ENCODE measurements around the gene NBPF1.
"Not testable (repeated sequence)": the region's sequence is repeated elsewhere in the genome, so short reads cannot be mapped to it uniquely, and the experiment has no call there.

NBPF1 gene

DNA sequence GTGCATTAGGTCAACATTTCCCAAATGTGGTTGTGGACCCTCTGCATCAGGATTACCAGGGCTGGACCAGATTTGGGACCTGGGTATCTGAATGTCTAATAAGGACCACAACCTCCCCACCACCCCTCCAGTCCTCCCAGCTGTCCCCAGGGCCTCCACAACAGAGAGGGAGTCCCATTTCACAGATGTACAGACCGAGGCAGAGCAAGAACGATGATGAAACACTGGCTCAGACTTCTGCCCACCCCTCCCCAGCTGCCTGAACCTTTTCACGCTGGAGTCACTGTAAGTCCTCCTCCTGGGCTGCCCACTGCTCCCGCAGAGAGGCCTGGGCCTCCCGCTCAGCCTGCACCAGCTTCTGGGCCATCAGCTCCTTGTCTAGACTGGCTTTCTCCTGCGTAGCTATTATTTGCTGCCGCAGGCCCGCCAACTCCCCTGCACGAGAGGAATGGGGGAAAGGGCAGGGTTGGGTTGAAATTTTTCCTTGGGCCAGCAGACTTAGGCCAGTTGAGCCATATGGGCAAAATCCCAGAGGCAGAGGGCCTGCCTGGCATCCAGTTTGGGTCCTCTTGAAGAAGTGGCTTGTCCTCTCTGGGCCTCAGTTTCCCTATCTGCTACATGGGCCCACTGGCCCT, 8.4 kb upstream of the NBPF1 start:
- DNase-seq: not testable (repeated sequence)

DNA sequence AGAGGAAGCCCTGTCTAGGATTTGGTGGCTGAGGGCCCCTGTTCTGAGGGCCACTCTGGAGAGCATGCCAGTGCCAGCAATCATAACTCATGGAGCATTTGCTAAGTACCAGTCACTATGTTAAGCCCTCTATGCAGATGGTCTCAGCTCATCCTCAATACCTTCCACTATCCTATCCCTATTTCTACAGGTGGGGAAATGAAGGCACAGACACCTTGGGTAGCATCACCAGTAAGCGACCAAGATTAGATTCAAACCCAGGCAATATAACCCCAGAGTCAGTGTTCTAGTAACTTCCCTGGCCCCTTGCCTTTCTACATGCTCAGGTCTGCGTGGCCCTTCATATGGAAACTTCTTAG, 7.9 kb upstream of the NBPF1 start:
- DNase-seq: no peak

DNA sequence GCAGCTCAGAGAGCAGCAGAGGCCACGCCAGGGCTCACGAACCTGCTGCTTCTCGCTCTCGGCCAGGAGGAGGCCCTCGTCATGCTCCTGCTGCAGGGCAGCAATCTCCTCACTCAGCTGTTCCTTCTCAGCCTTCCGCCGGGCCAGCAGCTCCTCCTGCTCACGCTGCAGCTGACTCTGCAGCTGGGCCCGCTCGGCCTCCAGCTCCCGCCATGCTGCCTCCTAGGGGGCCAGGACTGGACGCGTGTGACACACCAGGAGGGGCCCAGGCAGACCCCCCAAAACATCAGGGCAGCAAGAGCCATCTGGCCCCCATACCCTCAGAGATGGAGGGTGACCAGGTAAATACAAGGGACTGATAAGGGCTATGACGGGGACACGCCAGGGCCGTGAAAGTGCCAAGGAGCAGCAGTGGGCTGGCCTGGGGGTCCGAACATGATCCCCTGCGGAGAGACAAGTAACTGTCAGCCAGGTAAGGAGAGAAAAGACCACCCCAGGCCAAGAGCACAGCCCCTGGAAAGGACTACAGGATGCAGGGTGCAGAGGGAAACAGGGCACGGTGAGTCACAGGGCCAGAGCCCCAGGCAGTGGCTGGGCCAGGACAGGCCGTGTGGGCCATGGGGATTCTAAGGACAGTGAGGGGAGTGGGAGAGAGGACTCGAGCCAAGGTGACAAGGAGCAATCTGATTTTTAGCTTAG, 6.6 kb upstream of the NBPF1 start:
- DNase-seq: not testable (repeated sequence)

DNA sequence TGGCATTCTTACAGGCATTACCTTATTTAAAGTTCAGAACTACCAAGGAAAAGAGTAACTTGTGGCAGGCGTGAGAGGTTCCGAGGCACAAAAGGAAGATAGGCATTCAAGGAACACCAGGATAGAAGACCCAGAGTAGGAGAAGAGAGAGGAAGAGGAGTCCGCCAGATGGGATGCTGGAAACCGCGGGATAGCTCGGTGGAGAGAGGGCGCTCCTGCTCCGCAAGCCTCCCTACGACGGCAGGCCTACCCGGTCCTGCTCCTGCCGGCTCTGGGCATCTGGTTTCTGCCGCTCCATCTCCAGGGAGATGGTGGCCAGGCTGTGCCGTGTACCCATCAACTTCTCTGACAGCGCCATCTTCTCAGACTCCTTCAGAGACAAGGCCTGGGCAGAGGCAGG, 5.4 kb upstream of the NBPF1 start:
- no peak for DNase-seq

DNA sequence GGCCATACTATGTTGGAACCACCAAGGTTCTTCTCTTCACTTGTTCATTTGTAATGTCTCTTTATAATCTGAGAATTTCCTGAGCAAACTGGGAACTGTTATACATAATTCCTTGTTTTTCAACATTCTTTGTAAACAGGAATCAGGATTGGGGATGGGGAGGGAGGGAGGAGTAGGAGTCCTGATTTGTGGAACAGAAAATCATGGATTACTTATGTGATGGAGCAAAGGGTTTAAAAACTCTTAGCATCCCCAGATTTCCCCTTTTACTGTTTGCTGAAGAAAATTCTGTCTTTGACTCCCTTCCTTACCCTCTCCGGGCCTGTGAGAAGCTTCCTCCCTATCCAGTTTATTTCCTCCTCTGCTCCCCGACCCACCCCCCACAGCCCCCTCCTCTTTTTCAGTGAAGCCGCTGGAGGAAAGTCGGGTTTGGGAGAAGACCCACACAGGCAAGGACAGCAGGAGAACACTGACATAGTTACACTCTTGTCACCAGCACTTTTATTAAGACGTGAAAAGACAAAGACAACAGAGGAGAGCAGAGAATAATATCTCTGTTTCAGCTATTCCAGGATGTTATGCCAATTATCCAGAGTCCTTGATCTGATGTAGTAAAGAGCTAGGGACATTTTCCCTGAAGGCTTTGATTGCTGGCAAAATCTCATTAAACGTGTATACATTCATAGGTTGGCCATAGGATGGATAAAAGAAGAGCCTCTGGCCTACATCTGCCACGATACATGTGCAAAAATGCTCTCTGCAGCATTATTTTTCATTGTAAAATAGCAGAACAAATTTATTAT, 4.6 kb upstream of the NBPF1 start:
- DNase-seq: no peak

DNA sequence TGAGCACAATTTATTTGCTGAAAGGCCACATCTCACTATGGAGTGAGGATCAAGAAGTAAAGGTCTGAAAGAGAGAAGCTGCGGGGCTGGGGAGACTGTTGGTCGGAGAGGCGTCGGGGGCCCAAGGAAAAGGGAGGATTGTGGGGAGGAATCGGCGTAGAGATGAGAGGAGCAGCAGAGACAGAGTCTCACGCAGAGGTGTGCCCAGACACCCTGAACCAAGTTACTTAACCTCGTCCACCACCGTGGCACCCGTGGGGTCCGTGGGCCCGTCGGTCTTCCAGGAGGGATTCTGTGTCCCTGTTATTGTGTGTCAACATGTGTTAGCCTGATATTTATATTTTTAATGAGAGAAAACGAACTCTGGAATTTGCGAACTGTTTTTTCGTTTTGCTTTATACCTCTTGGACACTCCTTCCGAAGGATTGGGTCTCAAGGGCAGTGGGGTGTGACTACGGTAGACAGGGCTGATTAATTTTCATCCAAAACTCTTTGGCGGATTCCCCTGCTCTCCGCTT, 3.8 kb upstream of the NBPF1 start:
- DNase-seq: no peak

DNA sequence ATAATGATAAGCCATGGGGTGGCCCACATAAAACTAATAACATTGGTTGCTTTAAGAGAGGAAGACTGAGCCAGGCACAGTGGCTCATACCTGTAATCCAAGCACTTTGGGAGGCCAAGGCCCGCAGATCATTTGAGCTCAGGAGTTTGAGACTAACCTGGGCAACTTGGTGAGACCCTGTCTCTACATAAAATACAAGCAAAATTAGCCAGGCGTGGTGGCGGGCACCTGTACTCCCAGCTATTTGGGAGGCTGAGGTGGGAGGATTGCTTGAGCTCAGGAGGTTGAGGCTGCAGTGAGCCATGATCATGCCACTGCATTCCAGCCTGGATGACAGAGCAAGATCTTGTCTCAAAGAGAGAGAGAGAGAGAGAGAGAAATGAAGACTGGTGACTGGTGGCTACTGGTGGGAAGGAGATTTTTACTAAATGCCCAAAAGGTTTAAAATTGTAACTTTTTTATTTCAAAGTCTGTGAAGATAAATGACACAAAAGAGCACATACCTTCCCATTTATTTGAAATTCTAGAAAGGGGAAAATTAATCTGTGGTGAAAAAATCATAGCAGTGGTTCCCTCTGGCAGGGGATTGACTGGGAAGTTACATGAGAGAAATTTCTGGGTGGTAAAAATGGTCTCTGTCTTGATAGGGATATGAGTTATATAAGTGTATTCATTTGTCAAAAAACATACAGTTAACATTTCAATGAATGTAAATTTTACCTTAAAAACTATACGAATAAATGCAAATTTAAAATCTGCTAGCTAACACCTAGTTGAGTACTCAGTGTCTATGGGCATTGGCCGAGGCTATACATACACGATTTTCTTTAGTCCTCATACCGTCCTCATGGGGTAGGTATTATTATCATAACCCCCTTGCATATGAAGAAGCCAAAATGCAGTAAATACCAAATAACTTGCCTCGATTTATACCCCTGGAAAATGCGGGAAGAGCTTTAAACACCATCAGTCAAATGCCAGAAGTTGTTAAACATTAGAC, 2.2 kb upstream of the NBPF1 start:
- DNase-seq: no peak

DNA sequence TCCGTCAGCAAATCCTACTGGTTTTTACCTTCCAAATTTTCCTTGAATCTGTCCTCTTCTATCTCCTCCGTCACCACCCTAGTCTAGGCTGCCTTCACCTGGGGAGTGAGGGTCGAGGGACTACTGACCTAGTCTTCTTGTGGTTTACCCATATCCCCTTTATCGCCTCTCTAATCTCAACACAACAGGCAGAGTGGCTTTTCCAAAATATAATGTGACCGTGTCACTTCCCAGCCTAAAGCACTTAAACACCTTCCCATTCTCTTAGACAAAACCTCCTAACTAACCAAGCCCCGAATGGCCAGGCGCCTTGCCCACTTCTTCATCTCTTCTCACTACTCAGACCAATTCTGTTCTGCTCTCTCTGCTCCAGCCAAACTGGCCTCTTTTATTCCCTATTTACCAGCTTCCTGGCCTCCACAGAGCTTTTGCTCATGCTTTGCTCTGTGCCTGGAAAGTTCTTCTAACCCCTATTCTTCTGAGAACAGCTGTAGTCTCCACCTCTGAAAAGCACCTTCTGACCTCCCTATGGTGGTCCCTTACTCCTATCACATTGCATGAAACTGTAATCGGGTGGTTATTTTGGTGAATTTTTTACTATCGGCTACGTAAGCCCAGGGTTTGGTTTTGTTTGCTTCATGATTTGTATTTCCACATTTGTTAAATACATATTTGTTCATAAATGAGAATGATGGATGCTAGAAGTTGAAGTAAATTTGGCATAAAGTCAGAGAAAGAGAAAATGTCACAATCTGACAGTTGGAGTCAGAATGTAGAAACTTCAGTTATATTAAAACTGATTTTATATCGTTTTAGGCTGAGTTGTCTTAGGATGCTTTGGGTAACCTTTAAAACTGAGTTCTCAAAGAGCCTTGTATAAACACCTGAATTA, 1.2 kb upstream of the NBPF1 start:
- DNase-seq: no peak

DNA sequence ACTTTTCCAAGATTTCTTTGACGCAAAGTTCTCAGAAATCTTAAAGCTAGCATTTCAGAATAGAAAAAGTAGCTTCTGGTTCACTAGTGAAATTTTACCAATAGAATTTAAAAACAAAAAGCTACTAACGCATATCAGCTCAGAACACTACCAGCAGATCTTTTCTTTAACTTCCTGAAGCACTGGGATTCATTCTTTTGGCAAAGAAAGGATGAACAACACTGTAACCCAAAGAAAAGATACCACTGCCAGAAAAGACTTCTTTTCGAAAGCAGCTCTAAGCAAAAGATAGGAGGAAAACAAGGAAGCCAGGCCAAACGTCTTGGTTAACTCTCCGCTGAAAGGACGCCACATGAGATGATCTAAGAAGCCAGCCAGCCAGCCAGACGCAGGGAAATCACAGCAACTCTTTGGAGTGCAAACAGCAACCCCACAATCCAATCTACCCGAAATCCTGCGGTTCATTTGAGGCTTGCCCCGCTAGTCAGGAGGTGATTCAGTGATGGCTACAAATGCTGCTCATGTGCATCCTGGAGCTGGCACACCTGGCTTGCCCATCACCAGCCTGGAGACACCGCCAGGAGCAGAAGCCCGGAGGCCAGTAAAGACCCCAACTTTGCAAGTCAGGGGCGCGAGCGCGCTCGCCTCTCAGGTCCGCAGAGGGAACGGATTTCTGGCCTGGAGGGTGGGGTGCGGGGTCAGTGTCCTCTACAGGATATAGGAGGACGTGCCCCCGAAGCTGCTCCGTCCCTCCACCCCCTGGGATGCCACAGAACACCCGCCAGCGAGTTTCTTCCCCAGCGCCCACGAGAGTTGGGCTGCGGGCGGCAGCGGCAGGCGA, 812 bp downstream of the NBPF1 start:
- DNase-seq: no peak

DNA sequence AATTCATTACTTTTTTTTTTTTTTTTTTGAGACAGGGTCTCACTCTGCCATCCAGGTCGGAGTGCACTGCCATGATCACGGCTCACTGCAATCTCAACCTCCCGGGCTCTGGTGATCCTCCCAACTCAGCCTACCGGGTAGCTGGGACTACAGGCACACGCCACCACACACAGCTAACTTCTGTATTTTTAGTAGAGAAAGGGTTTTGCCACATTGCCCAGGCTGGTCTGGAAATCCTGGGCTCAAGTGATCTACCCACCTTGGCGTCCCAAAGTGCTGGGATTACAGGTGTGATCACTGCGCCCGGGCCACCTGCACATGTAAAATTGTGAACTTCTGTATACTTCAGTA, 1.4 kb downstream of the NBPF1 start:
- DNase-seq: not testable (repeated sequence)

DNA sequence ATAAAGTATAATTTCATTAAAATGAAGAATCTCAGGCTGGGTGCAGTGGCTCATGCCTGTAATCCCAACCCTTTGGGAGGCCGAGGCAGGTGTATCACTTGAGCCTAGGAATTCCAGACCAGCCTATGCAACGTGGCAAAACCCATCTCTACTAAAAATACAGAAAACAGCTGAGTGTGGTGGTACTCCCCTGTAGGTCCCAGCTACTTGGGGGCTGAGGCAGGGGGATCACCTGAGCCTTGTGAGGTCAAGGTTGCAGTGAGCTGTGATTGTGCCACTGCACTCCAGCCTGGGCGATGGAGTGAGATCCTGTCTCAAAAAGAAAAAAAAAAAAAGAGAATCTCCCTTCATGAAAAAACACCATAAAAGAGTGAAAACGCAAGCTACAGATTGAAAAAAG, 2.2 kb downstream of the NBPF1 start:
- not testable (repeated sequence) for DNase-seq

DNA sequence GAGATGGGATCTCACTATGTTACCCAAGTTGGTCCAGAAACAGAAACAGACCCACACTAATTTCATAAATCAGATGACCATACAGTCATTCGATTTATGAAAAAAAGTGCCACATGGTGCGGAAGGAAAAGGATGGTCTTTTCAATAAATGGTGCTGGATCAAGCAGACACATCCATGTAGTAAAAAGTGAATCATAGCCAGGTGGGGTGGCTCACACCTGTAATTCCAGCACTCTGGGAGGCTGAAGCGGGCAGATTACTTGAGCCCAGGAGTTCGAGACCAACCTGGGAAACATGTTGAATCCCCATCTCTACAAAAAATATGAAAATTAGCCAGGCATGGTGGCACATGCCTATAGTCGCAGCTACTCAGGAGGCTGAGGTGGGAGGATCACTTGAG, 2.8 kb downstream of the NBPF1 start:
- not testable (repeated sequence) for DNase-seq

DNA sequence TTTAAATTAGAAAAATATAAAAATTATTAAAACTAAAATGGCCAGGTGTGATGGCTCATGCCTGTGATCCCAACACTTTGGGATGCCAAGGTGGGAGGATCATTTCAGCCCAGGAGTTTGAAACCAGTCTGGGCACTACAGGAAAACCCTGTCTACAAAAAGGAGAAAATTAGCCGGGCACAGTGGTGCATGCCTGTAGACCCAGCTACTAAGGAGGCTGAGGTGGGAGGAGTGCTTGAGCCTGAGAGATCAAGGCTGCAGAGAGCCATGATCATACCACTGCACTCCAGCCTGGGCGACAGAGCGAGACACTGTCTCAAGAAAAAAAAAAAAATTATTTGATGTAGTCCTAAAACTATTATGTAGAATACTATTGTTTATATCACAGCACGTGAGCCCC, 3.6 kb downstream of the NBPF1 start:
- not testable (repeated sequence) for DNase-seq

DNA sequence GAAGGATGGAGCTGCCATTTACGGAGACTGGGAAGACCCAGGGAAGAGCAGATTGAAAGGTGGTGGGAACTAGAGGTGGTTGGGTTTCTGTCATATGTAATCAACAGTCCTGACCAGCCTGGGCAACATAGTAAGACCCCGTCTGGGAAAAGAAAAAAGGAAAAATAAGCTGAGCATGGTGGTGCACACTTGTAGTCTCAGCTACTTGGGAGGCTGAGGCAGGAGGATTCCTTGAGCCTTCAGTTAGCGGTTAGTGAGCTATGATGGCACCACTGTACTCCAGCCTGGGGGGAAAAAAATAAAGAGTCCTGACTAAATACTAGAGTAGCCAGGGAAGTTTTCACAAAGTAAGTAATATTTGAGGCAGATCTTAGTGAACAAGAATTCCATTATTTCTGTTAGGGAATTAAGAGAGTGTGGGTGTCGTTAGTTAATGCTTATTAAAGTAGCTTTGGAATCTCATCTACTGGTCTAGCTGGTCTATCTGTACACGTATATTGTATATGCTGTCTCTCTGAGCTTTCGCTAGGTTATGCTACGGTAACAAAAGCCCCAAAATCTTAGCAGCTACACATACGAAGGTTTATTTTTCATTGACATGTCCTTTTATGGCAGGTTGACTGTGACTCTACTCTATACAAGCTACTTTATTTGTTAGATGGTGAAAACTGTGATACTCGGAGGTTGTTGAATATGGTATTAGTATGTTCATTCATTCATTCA, 4.4 kb downstream of the NBPF1 start:
- no peak for DNase-seq

DNA sequence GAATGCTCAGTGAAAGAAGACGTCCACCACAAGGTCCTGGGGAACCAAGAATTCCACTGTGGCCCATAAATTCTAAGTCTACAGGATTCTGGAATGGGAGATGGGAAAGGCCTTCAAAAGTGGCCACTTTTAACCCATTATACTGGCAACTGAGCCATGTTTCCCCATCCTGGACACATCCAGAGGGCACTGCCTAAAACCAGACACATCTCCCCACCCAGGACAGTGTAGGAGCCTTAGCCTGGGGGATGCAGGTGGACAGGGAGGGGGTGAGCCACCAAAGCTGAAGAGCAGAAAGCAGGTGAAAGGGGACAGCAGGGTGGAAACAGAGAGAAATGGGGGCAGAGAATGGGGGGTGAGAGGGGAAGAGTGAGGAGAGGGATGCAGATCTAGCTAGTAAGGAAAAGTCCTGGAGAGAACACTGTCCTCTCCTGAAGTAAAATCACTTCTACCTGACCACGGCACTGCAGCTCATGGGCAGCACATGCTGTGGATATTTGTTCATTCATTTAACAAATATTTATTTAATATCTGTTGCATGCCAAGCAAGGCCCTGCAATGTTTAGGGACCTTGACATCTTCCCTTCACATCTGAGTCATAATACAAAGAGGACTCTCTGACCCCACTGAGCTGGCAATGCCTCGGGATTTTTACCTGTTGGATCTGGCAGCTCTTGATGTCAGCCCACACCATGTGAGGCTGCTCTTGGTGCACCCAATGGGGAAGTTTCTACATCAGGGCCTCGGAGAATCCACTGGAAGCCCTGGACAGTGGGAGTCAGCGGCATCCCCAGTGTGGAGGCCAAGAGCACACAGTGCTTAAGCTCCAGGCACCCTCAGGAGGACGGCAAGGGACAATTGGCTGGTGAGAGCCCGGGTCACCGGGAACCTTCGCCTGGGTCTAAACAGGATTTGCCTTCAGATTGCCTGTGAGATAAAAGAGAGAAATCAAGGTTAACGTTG, 5.2 kb downstream of the NBPF1 start:
- peak in 1 of 2 donors; percentile 12 for DNase-seq

DNA sequence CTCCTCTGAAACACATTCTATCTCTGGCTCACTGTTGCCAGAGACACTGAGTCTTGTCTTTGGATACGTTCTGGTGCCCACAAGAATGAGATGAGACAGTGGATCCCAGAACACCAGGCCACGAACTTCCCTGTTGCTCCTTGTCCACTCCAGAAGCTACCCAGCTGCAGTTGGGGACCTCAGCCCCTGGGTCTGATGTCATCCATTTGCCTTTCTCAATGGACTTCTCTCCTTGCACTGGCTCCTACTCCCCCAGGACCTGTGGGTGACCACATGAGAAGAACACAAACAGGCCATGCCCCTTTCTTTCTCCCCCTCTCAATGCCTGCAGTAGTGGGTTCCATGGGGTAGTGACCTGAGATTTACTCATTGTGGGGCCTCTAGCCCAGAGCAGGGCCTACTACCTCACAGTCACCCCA, 5.9 kb downstream of the NBPF1 start:
- no peak for DNase-seq

DNA sequence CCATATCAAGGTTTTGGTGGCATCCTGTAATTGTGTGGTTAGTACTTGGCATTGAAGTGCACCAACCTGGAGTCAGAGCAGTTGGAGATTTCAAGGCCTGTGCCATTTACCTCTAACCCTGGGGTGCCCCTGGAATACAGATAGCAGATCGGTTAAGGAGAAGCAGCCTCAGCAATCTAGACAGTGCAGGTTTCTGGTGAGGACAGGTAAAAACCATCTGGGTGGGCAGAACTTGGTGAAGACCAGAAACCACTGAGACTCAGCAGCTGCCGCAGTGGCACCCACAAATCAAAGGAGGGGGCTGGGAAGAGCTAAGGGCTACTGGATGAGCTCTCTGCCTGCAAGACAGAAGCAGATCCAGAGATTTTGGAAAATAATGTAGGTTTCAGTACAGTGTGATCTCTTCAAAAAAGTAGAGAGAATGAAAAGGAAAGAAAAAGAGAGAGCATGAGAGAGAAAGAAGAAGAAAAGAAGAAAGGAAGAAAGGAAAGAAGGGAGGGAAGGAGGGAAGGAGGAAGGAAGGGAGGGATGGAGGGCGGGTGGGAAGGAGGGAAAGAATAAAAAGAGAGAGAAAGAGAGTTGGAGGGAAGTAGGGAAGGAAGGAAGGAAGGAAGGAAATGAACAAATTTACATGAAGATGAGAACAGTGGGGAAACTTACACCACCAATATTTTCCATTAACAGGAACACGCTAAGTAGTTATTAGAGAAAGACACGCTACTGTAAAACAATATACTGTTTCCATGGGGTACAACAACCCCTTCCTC, 6.5 kb downstream of the NBPF1 start:
- not testable (repeated sequence) for DNase-seq

Measured in CD4-positive, alpha-beta T cell treated with Interleukin-4 for 1 hour (primary cell).